OCI-LY7 (cell line): ENCODE data around the gene HMX2. TPM values are rescaled to one million over a fixed set of nuclear protein-coding genes. Genes with fewer than 3 reads are reported as not detected.

Experiments used
- BruUV-seq: library from RNA; stranded (reverse); fragments of 400-500 nt; replicated peaks from 2 replicates; lab custom pipeline; 2021; lab: Mats Ljungman, UMichigan
- CTCF ChIA-PET: fragments of 300-600 bp; sonication (Branson Sonifier 250); formaldehyde crosslinking; loops from one replicate; lab custom pipeline; 2022; ENCODE audit warnings: antibody characterized with exemption; ENCODE audit not compliant: unreplicated experiment; lab: Charles Lee
- POLR2A ChIA-PET: fragments of 300-600 bp; sonication (Branson Sonifier 250); formaldehyde crosslinking; loops from one replicate; lab custom pipeline; 2022; ENCODE audit warnings: antibody characterized with exemption; lab: Charles Lee
- DNase-seq: peaks from one replicate; pipeline ENCODE4 v3.0.0-alpha.2; 2015; ENCODE audit warnings: low spot score
- H2AFZ ChIP-seq: fragments of 200-600 bp; sonication (generic), shearing (Covaris generic); 2 replicates; pipeline ENCODE4 v1.6.1; 2014; ENCODE audit warnings: mild to moderate bottlenecking, antibody characterized with exemption, low read length, moderate library complexity
- H3K27ac ChIP-seq: fragments of 200-600 bp; sonication (generic); 2 replicates; pipeline ENCODE4 v1.5.1; 2014; ENCODE audit warnings: mixed run types, low read depth, mild to moderate bottlenecking, moderate library complexity, low read length, inconsistent platforms; ENCODE audit not compliant: poor library complexity, severe bottlenecking
- H3K36me3 ChIP-seq: fragments of 200-600 bp; sonication (generic); 2 replicates; pipeline ENCODE4 v1.6.1; 2014; ENCODE audit warnings: mild to moderate bottlenecking, antibody characterized with exemption, low read length, moderate library complexity, mixed read lengths; ENCODE audit not compliant: insufficient read depth
- H3K4me1 ChIP-seq: fragments of 200-600 bp; sonication (generic); 2 replicates; pipeline ENCODE4 v1.5.1; 2014; ENCODE audit warnings: mild to moderate bottlenecking, low read length; ENCODE audit not compliant: insufficient read depth, poor library complexity, severe bottlenecking
- H3K4me2 ChIP-seq: fragments of 200-600 bp; sonication (generic); 2 replicates; pipeline ENCODE4 v1.6.1; 2014; ENCODE audit warnings: mild to moderate bottlenecking, low read length
- H3K4me3 ChIP-seq: fragments of 200-600 bp; sonication (generic); 2 replicates; pipeline ENCODE4 v1.5.1; 2014; ENCODE audit warnings: mild to moderate bottlenecking, low read depth, low read length; ENCODE audit not compliant: poor library complexity, severe bottlenecking
- H3K79me2 ChIP-seq: fragments of 200-600 bp; sonication (generic); 2 replicates; pipeline ENCODE4 v1.6.1; 2016; ENCODE audit warnings: low read depth, mild to moderate bottlenecking, low read length, moderate library complexity, mixed read lengths; ENCODE audit not compliant: insufficient read depth
- H3K9me2 ChIP-seq: fragments of 200-600 bp; sonication (generic); 2 replicates; pipeline ENCODE4 v1.6.1; 2016; ENCODE audit warnings: mild to moderate bottlenecking, low read length, mixed read lengths; ENCODE audit not compliant: insufficient read depth
- H3K9me3 ChIP-seq: fragments of 200-600 bp; sonication (generic); 2 replicates; pipeline ENCODE4 v1.6.1; 2014; ENCODE audit warnings: mild to moderate bottlenecking, mixed run types, low read length, mixed read lengths
- H4K20me1 ChIP-seq: fragments of 200-600 bp; sonication (generic); 2 replicates; pipeline ENCODE4 v1.6.1; 2014; ENCODE audit warnings: mild to moderate bottlenecking, antibody characterized with exemption, low read length, moderate library complexity, mixed read lengths; ENCODE audit not compliant: insufficient read depth
- EZH2phosphoT487 ChIP-seq: fragments of 200-600 bp; sonication (generic); IDR thresholded peaks from 2 replicates; pipeline ENCODE4 v1.6.1; 2018; ENCODE audit warnings: low read depth, borderline replicate concordance, mild to moderate bottlenecking, mixed run types, antibody characterized with exemption, low read length, moderate library complexity, mixed read lengths
- intact Hi-C: fragments of 100-400 bp; cut with micrococcal nuclease; formaldehyde crosslinking; loops from one replicate; pipeline ENCODE4 v1.10.0; 2022; ENCODE audit not compliant: unreplicated experiment
- total RNA-seq, 2 experiments: library from RNA; depleted of rRNA in 1 of 2; stranded (reverse); fragments of >200 nt in 1 of 2; shearing (Covaris generic) in 1 of 2; gene quantifications; 2 replicates each; pipeline ENCODE4 v1.2.3, GENCODE V29; 2014 to 2022
- TF ChIP-seq, protein P1 (sequence below): fragments of 200-600 bp; sonication (generic); conservative IDR thresholded peaks from 2 replicates; pipeline ENCODE4 v1.5.1; 2014; ENCODE audit warnings: mild to moderate bottlenecking, antibody characterized with exemption, low read length, moderate library complexity, mixed read lengths

HMX2 gene
- total RNA-seq, 2 experiments from 2014 or later, result 1.2 to 2.4 TPM

DNA sequence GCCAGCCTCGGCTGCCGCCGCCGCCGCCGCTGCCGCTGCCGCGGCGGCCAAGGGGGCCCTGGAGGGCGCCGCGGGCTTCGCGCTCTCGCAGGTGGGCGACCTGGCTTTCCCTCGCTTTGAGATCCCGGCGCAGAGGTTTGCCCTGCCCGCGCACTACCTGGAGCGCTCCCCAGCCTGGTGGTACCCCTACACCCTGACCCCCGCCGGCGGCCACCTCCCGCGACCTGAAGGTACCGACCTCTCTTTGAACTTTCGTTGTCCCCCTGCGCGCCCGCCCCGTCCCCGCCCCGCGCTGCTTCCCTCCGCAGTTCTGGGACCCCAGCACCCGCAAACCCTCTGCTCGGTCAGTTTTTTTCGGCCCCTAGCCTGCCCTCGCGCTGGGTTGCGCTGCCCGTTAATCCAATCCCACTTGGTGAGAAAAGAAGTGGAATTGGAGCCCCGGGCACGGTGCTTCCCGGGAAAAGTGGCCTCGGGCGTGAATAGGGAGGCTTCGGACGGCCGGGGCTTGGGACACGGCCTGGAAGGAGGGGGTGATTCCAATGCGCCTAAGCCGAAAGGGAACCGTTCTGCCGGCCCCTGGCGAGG lies 11.6 kb upstream of the HMX2 start:
- Histone ChIP-seq H3K4me2 (no peak overlapping the region), H2AFZ (no peak overlapping the region), H3K79me2 (no peaks in the 10 kb centered on the region), H3K9me3 (no peaks in the 10 kb centered on the region), H4K20me1 (no peaks in the 10 kb centered on the region), H3K9me2 (no peaks in the 10 kb centered on the region), H3K4me3 (no peak overlapping the region), H3K36me3 (no peaks in the 10 kb centered on the region), H3K27ac (no peak overlapping the region), H3K4me1 (no peaks in the 10 kb centered on the region)
- TF ChIP-seq, protein P1, sequence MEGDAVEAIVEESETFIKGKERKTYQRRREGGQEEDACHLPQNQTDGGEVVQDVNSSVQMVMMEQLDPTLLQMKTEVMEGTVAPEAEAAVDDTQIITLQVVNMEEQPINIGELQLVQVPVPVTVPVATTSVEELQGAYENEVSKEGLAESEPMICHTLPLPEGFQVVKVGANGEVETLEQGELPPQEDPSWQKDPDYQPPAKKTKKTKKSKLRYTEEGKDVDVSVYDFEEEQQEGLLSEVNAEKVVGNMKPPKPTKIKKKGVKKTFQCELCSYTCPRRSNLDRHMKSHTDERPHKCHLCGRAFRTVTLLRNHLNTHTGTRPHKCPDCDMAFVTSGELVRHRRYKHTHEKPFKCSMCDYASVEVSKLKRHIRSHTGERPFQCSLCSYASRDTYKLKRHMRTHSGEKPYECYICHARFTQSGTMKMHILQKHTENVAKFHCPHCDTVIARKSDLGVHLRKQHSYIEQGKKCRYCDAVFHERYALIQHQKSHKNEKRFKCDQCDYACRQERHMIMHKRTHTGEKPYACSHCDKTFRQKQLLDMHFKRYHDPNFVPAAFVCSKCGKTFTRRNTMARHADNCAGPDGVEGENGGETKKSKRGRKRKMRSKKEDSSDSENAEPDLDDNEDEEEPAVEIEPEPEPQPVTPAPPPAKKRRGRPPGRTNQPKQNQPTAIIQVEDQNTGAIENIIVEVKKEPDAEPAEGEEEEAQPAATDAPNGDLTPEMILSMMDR, result no peak
- TF ChIP-seq EZH2phosphoT487, result no peak
- POLR2A ChIA-PET, result no interaction called here
- intact Hi-C loops, result loop anchor here (10.0 kb wide), 1 partner anchor 838 kb away; no protein-coding TSS in a partner anchor
- no TSS peak for BruUV-seq
- CTCF ChIA-PET, result no interaction called here
- DNase-seq, result no peak

DNA sequence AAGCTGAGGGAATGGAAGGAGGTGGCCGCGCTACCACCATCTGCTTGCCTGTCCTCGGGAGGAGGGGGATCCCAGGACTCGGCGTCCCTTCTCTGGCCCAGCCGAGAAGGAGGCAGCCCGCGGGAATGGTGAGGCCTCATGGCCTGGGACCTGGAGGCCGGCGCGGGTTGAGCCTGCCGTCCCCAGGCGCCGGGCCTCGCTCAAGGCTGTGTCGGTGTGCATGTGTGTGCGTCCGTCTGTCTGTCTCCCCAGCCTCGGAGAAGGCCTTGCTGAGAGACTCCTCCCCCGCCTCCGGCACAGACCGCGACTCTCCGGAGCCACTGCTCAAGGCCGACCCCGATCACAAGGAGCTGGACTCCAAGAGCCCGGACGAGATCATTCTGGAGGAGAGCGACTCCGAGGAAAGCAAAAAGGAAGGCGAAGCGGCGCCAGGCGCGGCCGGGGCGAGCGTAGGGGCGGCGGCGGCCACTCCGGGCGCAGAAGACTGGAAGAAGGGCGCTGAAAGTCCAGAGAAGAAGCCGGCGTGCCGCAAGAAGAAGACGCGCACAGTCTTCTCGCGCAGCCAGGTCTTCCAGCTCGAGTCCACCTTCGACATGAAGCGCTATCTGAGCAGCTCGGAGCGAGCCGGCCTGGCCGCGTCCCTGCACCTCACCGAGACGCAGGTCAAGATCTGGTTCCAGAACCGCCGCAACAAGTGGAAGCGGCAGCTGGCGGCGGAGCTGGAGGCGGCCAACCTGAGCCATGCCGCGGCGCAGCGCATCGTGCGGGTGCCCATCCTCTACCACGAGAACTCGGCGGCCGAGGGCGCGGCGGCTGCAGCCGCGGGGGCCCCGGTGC lies 10.9 kb upstream of the HMX2 start:
- Histone ChIP-seq H3K36me3 (no peaks in the 10 kb centered on the region), H2AFZ (no peak overlapping the region), H3K27ac (no peak overlapping the region), H3K4me1 (no peaks in the 10 kb centered on the region), H3K4me3 (no peak overlapping the region), H3K79me2 (no peaks in the 10 kb centered on the region), H3K9me2 (no peaks in the 10 kb centered on the region), H3K9me3 (no peaks in the 10 kb centered on the region), H3K4me2 (no peak overlapping the region), H4K20me1 (no peaks in the 10 kb centered on the region)
- BruUV-seq, result no TSS peak
- DNase-seq, result no peak
- CTCF ChIA-PET, result no interaction called here
- intact Hi-C loops, result loop anchor here (10.0 kb wide), 1 partner anchor 838 kb away; no protein-coding TSS in a partner anchor
- POLR2A ChIA-PET, result no interaction called here
- TF ChIP-seq EZH2phosphoT487, result no peak
- TF ChIP-seq, protein P1, result no peak

DNA sequence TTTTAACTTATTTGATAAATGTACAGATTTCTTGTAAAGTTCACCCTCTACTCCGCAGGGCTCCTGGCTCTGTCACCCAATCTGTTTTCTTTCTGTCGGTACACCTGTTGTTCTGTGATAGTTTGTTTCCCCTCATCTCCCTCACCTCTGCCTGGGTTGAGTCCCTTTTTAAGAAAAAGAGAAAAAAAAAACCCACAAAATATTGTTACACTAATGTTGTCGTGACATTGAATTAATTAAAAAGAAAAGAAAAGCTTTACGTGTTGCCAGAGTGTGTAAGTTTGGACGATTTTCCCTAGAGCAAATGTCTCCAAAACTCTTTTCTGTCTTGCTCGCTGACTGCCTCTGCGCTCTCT lies 8.8 kb upstream of the HMX2 start:
- Histone ChIP-seq H3K36me3 (no peaks in the 10 kb centered on the region), H3K9me2 (no peaks in the 10 kb centered on the region), H3K4me1 (no peaks in the 10 kb centered on the region), H3K9me3 (no peaks in the 10 kb centered on the region), H4K20me1 (no peaks in the 10 kb centered on the region), H3K79me2 (no peaks in the 10 kb centered on the region), H3K4me2 (no peak overlapping the region), H2AFZ (no peak overlapping the region), H3K27ac (no peak overlapping the region), H3K4me3 (no peak overlapping the region)
- intact Hi-C loops, result loop anchor here (10.0 kb wide), 1 partner anchor 836 kb away; no protein-coding TSS in a partner anchor
- TF ChIP-seq, protein P1, result no peak
- no peak for TF ChIP-seq EZH2phosphoT487
- BruUV-seq, result no TSS peak
- ChIA-PET CTCF (no interaction called here), POLR2A (no interaction called here)
- no peak for DNase-seq
